Renal cortex interstitium (tissue), 11 donors: Measurements from ENCODE around the gene OGFOD2. TPM values are rescaled to one million over a fixed set of nuclear protein-coding genes. Genes with fewer than 3 reads are reported as not detected.

Experiments used
- DNase-seq, 11 donors: peaks; one replicate each; pipeline ENCODE4 v3.0.0-alpha.2; 2013; ENCODE audit warnings: low read depth in 9 of 11, low spot score in 4 of 11; ENCODE audit errors: extremely low read depth in 1 of 11
- polyA plus RNA-seq, 3 donors: library from polyadenylated mRNA; unstranded; fragments of 120-200 nt; gene quantifications; one replicate each; pipeline ENCODE4 v1.2.1, GENCODE V29; 2013; ENCODE audit not compliant: insufficient read length in 3 of 3

Gene OGFOD2
- polyA plus RNA-seq, 3 donors, result 11.8 to 21.2 (median 17.0) TPM

GRCh38 chr12:123017753-123018152 is 42.7 kb downstream of the OGFOD2 start:
- DNase-seq, result no peak

- DNase-seq, result no peak
Measured at GRCh38 chr12:123019841-123020138, 44.7 kb downstream of the OGFOD2 start.

- DNase-seq, result no peak
Measured at GRCh38 chr12:123021688-123022604, 46.9 kb downstream of the OGFOD2 start.

- DNase-seq, result no peak
Measured at GRCh38 chr12:123022846-123023245, 47.8 kb downstream of the OGFOD2 start.

- no peak for DNase-seq
Measured at GRCh38 chr12:123024819-123025391, 49.9 kb downstream of the OGFOD2 start.

- no peak for DNase-seq
Measured at GRCh38 chr12:123026094-123026853, 51.2 kb downstream of the OGFOD2 start.

GRCh38 chr12:123027726-123028445 is 52.8 kb downstream of the OGFOD2 start:
- no peak for DNase-seq

GRCh38 chr12:123028475-123028874 is 53.4 kb downstream of the OGFOD2 start:
- DNase-seq, result no peak

- DNase-seq, result no peak
Measured at GRCh38 chr12:123029550-123029949, 54.5 kb downstream of the OGFOD2 start.

Other genes with a start within 250 kb of the OGFOD2 start
- gene HCAR1, start 244.4 kb upstream of the OGFOD2 start, polyA plus RNA-seq, result 1 to 10 TPM; 2.5 to 2.7 (median 2.7) TPM
- 100 to 1,000 TPM in 1 of 3 donors, 10 to 100 TPM in 2; 88.3 to 102 (median 99.2) TPM for gene DENR, start 222.4 kb upstream of the OGFOD2 start, polyA plus RNA-seq
- gene CCDC62, start 200.7 kb upstream of the OGFOD2 start, polyA plus RNA-seq, result under 1 TPM; 0.33 to 0.45 (median 0.40) TPM
- gene HIP1R, start 139.8 kb upstream of the OGFOD2 start, polyA plus RNA-seq, result 100 to 1,000 TPM in 1 of 3 donors, 10 to 100 TPM in 2; 54.1 to 115 (median 74.2) TPM
- 10 to 100 TPM; 23.4 to 32.6 (median 26.1) TPM for gene VPS37B, start 79.1 kb upstream of the OGFOD2 start, polyA plus RNA-seq
- gene ABCB9, start 8.8 kb upstream of the OGFOD2 start, polyA plus RNA-seq, result 10 to 100 TPM in 1 of 3 donors, 1 to 10 TPM in 2; 5.0 to 10.4 (median 7.5) TPM
- gene ARL6IP4, start 5.4 kb downstream of the OGFOD2 start, polyA plus RNA-seq, result 100 to 1,000 TPM; 161 to 222 (median 193) TPM
- 1 to 10 TPM; 6.9 to 9.7 (median 7.7) TPM for gene PITPNM2, start 175.8 kb downstream of the OGFOD2 start, polyA plus RNA-seq